Kidney (tissue), 14 donors: ENCODE measurements around the gene GALNT9. TPM values are rescaled to one million over a fixed set of nuclear protein-coding genes. Genes with fewer than 3 reads are reported as not detected.
A peak's percentile ranks its signal among the peaks of the same experiment; 100 is the strongest.

Source experiments
- DNase-seq, 5 donors: peaks; one replicate each; pipeline ENCODE4 v3.0.0-alpha.2; 2013 to 2020
- FAIRE-seq: peaks from 2 replicates; lab custom pipeline; 2012; peaks lifted over from hg19 to GRCh38; lab: Jason Lieb, UNC
- H3K27ac ChIP-seq, 2 donors: one replicate each; pipeline ENCODE4 v1.7.0; 2013; ENCODE audit warnings: low read depth in 2 of 2, low read length in 2 of 2, inconsistent platforms in 1 of 2
- H3K27me3 ChIP-seq: one replicate; pipeline ENCODE4 v1.7.1; 2013; ENCODE audit warnings: low read length, inconsistent platforms; ENCODE audit not compliant: control insufficient read depth, insufficient read depth
- H3K36me3 ChIP-seq, 3 donors: one replicate each; pipeline versions ENCODE4 v1.7.0 to v1.7.1; 2013; ENCODE audit warnings: low read length in 3 of 3, control low read depth in 1 of 3, inconsistent platforms in 1 of 3; ENCODE audit not compliant: insufficient read depth in 3 of 3, control insufficient read depth in 2 of 3
- H3K4me1 ChIP-seq, 3 donors: one replicate each; pipeline versions ENCODE4 v1.7.0 to v1.7.1; 2013; ENCODE audit warnings: low read length in 3 of 3, inconsistent platforms in 1 of 3, low read depth in 1 of 3; ENCODE audit not compliant: control insufficient read depth in 2 of 3, insufficient read depth in 2 of 3
- H3K4me3 ChIP-seq, 3 donors: one replicate each; pipeline versions ENCODE4 v1.7.0 to v1.8.1; 2013; ENCODE audit warnings: low read length in 3 of 3, control low read depth in 1 of 3, inconsistent platforms in 1 of 3
- H3K9ac ChIP-seq, 3 donors: one replicate each; pipeline versions ENCODE4 v1.7.0 to v1.7.1; 2013; ENCODE audit warnings: low read length in 3 of 3, control low read depth in 1 of 3, inconsistent platforms in 1 of 3
- H3K9me3 ChIP-seq, 3 donors: one replicate each; pipeline versions ENCODE4 v1.7.0 to v1.7.1; 2013; ENCODE audit warnings: low read length in 3 of 3, control low read depth in 1 of 3, inconsistent platforms in 1 of 3; ENCODE audit not compliant: control insufficient read depth in 2 of 3, insufficient read depth in 1 of 3
- intact Hi-C: fragments of 100-400 bp; cut with DNase I; formaldehyde crosslinking; loops from one replicate; pipeline ENCODE4 v1.11.1; 2022
- polyA plus RNA-seq: library from polyadenylated mRNA; stranded (reverse); fragments of 350-450 nt; fragmentation: Illumina TruSeq; extraction: RNeasy Lipid Tissue Mini Kit (QIAGEN cat#74804); gene quantifications from one replicate; pipeline ENCODE4 v1.2.3, GENCODE V29; 2014; ENCODE audit warnings: low read depth, low replicate concordance; ENCODE audit not compliant: insufficient read depth
- total RNA-seq: library from RNA; stranded (reverse); fragmentation: NEBNext Ultra II Directional; extraction: Animal tissue kit (Norgen Biotek cat#: 25700); gene quantifications from one replicate; pipeline ENCODE4 v1.2.1, GENCODE V29; 2021
- TF ChIP-seq, protein P1 (sequence below): IDR thresholded peaks from 3 replicates; pipeline ENCODE4 v1.5.1; 2012; ENCODE audit warnings: mild to moderate bottlenecking, moderate library complexity, borderline replicate concordance; ENCODE audit not compliant: insufficient read depth; ENCODE audit errors: extremely low read depth
- donor health status: control.
- donor health status: control.
- donor health status: control.
- donor health status: control.
- donor health status: control.
- donor health status: DM: yes; HTN: yes; CAD: no.
- donor health status: Normal renal cell carcinoma (clear cell type).

The GALNT9 gene
- total and polyA plus RNA-seq, 2 donors from 2014 or later = 4.8 to 20.7 TPM

DNA sequence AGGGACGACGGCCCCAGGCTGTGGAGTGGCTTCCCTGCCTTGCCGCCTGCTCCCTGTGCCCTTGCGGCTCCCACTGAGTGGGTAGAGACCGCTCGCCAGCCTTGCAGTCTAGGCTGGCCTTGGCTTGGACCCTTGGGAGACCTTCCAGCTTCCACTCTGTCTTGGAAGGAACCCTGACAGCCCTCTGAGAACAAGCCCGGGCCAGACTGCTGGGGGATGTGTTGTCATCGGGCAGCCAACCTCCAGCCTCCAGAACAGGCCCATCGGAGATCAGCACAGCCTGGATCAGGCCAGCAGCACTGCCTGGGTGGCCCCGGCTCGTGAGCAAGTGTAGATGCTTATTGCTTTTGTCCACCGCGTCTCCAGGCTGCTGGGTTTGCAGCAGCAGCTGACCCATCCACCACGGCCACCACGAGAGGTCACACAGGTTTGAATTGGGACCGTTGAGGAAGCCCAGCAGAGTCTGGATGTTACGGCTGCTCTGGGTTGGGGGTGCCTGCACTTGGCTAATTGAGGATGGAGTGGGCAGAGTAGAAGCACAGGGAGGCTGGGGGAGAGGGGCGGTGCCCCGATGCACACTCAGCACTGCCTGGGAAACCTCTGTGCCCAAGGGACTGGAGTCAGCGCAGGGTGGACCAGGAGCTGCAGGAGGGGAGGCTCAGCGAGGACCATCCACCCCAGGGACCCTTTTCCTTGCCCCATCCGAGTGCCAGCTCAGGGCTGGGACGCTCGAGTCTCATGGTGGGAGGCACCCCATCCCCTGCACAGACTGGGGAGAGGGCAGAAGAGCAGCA, 129.7 kb downstream of the GALNT9 start:
- DNase-seq (no peak), FAIRE-seq (no peak)
- H3K9ac ChIP-seq = no peak overlapping the region
- no peak overlapping the region for H3K27ac ChIP-seq
- no peaks in the 10 kb centered on the region for H3K36me3 ChIP-seq
- intact Hi-C loops = no loop called here
- H3K4me3 ChIP-seq = no peak overlapping the region
- H3K9me3 ChIP-seq = no peaks in the 10 kb centered on the region
- TF ChIP-seq, protein P1, sequence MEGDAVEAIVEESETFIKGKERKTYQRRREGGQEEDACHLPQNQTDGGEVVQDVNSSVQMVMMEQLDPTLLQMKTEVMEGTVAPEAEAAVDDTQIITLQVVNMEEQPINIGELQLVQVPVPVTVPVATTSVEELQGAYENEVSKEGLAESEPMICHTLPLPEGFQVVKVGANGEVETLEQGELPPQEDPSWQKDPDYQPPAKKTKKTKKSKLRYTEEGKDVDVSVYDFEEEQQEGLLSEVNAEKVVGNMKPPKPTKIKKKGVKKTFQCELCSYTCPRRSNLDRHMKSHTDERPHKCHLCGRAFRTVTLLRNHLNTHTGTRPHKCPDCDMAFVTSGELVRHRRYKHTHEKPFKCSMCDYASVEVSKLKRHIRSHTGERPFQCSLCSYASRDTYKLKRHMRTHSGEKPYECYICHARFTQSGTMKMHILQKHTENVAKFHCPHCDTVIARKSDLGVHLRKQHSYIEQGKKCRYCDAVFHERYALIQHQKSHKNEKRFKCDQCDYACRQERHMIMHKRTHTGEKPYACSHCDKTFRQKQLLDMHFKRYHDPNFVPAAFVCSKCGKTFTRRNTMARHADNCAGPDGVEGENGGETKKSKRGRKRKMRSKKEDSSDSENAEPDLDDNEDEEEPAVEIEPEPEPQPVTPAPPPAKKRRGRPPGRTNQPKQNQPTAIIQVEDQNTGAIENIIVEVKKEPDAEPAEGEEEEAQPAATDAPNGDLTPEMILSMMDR = no peak
- peaks cover 0 to 1% (median 0%) of the 10 kb centered on the region in 3 donors for H3K4me1 ChIP-seq
- no peaks in the 10 kb centered on the region for H3K27me3 ChIP-seq

DNA sequence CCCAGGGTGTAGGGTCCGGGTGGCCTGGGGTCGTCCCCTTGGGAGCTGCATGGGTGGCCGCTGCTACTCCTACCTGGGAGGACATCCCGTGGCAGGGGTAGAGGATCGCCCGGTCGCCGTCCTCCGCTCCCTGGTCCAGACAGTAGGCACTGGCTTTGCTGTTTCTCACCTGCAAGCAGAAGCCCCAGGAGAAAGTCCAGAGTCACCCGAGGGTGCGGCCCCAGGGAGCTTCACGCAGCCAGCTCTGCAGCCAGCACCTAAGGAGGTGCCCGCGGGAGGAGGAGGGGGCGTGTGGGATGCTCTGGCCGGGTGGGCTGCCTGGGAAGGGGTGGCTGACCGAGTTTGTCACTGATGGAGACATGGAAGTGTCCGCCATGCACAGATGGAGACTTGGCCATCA, 130.3 kb downstream of the GALNT9 start:
- no peaks in the 10 kb centered on the region for H3K4me1 ChIP-seq
- no peaks in the 10 kb centered on the region for H3K27me3 ChIP-seq
- H3K4me3 ChIP-seq = no peak overlapping the region
- TF ChIP-seq, protein P1 = no peak
- no peak for DNase-seq
- H3K36me3 ChIP-seq = no peaks in the 10 kb centered on the region
- no peak overlapping the region for H3K27ac ChIP-seq
- intact Hi-C loops = no loop called here
- H3K9me3 ChIP-seq = peaks cover 0 to 1% (median under 1%) of the 10 kb centered on the region in 3 donors
- no peak for FAIRE-seq
- H3K9ac ChIP-seq = no peak overlapping the region

DNA sequence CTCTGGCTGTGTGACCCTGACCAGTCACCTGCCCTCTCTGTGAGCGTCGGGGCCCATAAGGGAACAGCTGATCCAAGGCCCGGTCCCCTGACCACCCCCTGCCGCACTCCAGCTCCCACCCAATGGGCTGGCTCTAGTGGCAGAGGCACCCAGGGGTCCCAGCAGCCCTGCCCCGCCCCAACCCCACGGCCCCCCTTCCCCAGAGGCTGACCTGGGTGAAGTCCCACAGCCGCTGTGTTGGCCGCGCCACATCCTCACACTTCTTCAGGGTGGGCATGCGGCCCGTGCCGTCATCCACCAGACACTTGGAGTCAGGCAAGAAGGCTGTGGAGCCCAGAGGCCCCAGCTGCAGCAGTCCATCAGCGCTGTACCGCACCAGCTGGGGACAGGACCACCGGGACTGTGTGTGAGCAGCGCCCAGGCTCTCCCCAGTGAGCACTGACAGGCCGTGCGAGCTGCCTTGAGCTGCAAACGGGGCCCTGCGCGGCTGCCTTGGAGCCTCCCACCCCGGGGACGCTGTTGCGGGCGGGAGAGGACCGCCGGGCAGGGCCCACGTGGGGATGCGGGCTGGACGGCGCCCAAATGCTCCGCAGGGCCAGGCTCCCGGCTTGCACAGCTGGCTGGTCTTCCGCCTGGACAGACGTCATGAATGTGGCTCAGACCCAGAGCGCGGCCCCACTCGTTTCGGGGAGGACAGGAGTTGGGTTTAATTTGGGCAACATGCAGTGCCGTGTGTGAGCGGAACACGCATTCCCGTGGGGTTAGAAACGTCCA, 131.6 kb downstream of the GALNT9 start:
- Histone ChIP-seq H3K4me1 (no peaks in the 10 kb centered on the region), H3K4me3 (no peak overlapping the region), H3K9me3 (peaks cover 0 to 5% (median 4%) of the 10 kb centered on the region in 3 donors), H3K27me3 (no peaks in the 10 kb centered on the region), H3K27ac (no peak overlapping the region), H3K9ac (no peak overlapping the region), H3K36me3 (no peaks in the 10 kb centered on the region)
- DNase-seq = peak in 1 of 5 donors; percentile 72
- intact Hi-C loops = no loop called here
- FAIRE-seq = no peak
- TF ChIP-seq, protein P1 = no peak
